Inflammatory macrophage treated with lipopolysaccharide for 1 hour (primary cell): ENCODE data around the gene C3orf49.

ENCODE experiments used
- DNase-seq, 2 donors: peaks; one replicate each; pipeline ENCODE4 v3.0.0-alpha.2; 2020 to 2022

Gene C3orf49

GRCh38 chr3:63819151-63819398, at the start of gene C3orf49:
Gene C3orf49 (plus strand): TSS chr3:63819299. CDS start chr3:63819472, 173 bp downstream.
- DNase-seq = no peak

GRCh38 chr3:63774781-63775180, 44.3 kb upstream of the C3orf49 start:
- DNase-seq = peak; percentile 12 to 45

GRCh38 chr3:63779227-63779626, 39.9 kb upstream of the C3orf49 start:
- no peak for DNase-seq

GRCh38 chr3:63791974-63792373, 27.1 kb upstream of the C3orf49 start:
- peak; percentile 44 to 59 for DNase-seq

GRCh38 chr3:63795438-63795837, 23.7 kb upstream of the C3orf49 start:
- DNase-seq = no peak

GRCh38 chr3:63798544-63798943, 20.6 kb upstream of the C3orf49 start:
- peak in 1 of 2 donors; percentile 70 for DNase-seq

- no peak for DNase-seq
Measured at GRCh38 chr3:63798949-63799348, 20.1 kb upstream of the C3orf49 start.

- DNase-seq = no peak
Measured at GRCh38 chr3:63800097-63800496, 19.0 kb upstream of the C3orf49 start.

GRCh38 chr3:63803911-63804310, 15.2 kb upstream of the C3orf49 start:
- no peak for DNase-seq

GRCh38 chr3:63807961-63808565, 11.0 kb upstream of the C3orf49 start:
- DNase-seq = peak; percentile 64 to 69

- DNase-seq = no peak
Measured at GRCh38 chr3:63808633-63809032, 10.5 kb upstream of the C3orf49 start.

GRCh38 chr3:63809607-63810006, 9.5 kb upstream of the C3orf49 start:
- no peak for DNase-seq

GRCh38 chr3:63814237-63814636, 4.9 kb upstream of the C3orf49 start:
- DNase-seq = no peak

- DNase-seq = no peak
Measured at GRCh38 chr3:63817225-63817624, 1.9 kb upstream of the C3orf49 start.

- DNase-seq = peak; percentile 25 to 89
Measured at GRCh38 chr3:63818282-63819150, 583 bp upstream of the C3orf49 start.

- no peak for DNase-seq
Measured at GRCh38 chr3:63824309-63824708, 5.2 kb downstream of the C3orf49 start.

- DNase-seq = no peak
Measured at GRCh38 chr3:63830526-63830925, 11.4 kb downstream of the C3orf49 start.

GRCh38 chr3:63832395-63832794, 13.3 kb downstream of the C3orf49 start:
- DNase-seq = no peak

GRCh38 chr3:63841704-63842103, 22.6 kb downstream of the C3orf49 start:
- DNase-seq = no peak

- no peak for DNase-seq
Measured at GRCh38 chr3:63842127-63842526, 23.0 kb downstream of the C3orf49 start.

- DNase-seq = no peak
Measured at GRCh38 chr3:63845215-63845614, 26.1 kb downstream of the C3orf49 start.

GRCh38 chr3:63847718-63848450, 28.8 kb downstream of the C3orf49 start:
- DNase-seq = no peak

- no peak for DNase-seq
Measured at GRCh38 chr3:63849175-63849574, 30.1 kb downstream of the C3orf49 start.

GRCh38 chr3:63851287-63851686, 32.2 kb downstream of the C3orf49 start:
- no peak for DNase-seq
